OCI-LY7 (cell line): ENCODE results near the gene ATE1.

ENCODE experiments used
- CTCF ChIP-seq: fragments of 200-600 bp; sonication (generic); conservative IDR thresholded peaks from 2 replicates; pipeline ENCODE4 v1.5.1; 2014; ENCODE audit warnings: mild to moderate bottlenecking, antibody characterized with exemption, low read length, moderate library complexity, mixed read lengths
- EZH2phosphoT487 ChIP-seq: fragments of 200-600 bp; sonication (generic); IDR thresholded peaks from 2 replicates; pipeline ENCODE4 v1.6.1; 2018; ENCODE audit warnings: low read depth, borderline replicate concordance, mild to moderate bottlenecking, mixed run types, antibody characterized with exemption, low read length, moderate library complexity, mixed read lengths

GRCh38 chr10:121721257-121721656, 206.6 kb downstream of the ATE1 start:
- TF ChIP-seq CTCF (no peak), EZH2phosphoT487 (no peak)
